AG09319 (cell line): Measurements from ENCODE around the gene DYNC2H1.

ENCODE experiments used
- DNase-seq: peaks from one replicate; pipeline ENCODE4 v3.0.0-alpha.2; 2010; ENCODE audit warnings: low read depth; ENCODE audit errors: extremely low read depth
- TF ChIP-seq, protein P1 (sequence below): IDR thresholded peaks from 2 replicates; pipeline ENCODE4 v1.5.1; 2011; ENCODE audit warnings: low read depth, mild to moderate bottlenecking, inconsistent platforms, low read length, moderate library complexity

DYNC2H1 gene

DNA sequence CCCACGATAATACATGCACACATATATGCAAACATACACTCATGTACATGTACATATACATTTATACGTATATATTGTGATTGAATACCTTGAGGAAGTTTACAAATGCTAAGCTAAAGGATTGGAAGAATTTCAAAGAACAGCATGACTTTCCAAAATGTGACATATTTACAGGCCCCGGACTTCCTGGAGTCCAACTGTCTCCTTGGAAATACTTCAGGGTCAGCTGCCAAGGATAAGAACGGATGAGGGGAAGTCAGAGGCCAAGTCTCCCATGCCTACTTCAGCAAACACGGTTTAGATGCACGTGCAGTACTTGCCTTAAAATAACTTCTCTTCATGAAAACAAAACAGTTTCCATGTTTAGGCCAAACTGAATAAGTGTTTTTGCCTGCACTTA is 213.6 kb downstream of the DYNC2H1 start:
- TF ChIP-seq, protein P1, sequence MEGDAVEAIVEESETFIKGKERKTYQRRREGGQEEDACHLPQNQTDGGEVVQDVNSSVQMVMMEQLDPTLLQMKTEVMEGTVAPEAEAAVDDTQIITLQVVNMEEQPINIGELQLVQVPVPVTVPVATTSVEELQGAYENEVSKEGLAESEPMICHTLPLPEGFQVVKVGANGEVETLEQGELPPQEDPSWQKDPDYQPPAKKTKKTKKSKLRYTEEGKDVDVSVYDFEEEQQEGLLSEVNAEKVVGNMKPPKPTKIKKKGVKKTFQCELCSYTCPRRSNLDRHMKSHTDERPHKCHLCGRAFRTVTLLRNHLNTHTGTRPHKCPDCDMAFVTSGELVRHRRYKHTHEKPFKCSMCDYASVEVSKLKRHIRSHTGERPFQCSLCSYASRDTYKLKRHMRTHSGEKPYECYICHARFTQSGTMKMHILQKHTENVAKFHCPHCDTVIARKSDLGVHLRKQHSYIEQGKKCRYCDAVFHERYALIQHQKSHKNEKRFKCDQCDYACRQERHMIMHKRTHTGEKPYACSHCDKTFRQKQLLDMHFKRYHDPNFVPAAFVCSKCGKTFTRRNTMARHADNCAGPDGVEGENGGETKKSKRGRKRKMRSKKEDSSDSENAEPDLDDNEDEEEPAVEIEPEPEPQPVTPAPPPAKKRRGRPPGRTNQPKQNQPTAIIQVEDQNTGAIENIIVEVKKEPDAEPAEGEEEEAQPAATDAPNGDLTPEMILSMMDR = no peak
- DNase-seq = no peak

DNA sequence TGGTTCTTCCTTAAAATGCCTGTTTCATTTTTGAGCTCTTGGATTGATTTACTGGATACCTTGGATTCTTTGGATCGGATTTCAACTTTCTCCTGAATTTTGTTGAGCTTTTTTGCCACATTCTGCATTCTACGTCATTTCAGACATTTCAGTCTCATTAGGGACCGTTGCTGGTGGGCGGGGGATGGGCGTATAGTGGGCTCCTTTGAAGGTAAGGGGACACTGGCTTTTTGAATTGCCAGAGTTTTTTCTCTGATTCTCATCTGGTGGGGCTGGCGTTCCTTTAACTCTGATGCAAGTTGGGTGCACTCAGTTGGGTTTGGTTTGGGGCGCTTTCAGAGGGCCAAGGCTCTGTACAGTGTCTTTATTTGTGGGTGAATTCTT is 216.5 kb downstream of the DYNC2H1 start:
- no peak for DNase-seq
- TF ChIP-seq, protein P1 = no peak

DNA sequence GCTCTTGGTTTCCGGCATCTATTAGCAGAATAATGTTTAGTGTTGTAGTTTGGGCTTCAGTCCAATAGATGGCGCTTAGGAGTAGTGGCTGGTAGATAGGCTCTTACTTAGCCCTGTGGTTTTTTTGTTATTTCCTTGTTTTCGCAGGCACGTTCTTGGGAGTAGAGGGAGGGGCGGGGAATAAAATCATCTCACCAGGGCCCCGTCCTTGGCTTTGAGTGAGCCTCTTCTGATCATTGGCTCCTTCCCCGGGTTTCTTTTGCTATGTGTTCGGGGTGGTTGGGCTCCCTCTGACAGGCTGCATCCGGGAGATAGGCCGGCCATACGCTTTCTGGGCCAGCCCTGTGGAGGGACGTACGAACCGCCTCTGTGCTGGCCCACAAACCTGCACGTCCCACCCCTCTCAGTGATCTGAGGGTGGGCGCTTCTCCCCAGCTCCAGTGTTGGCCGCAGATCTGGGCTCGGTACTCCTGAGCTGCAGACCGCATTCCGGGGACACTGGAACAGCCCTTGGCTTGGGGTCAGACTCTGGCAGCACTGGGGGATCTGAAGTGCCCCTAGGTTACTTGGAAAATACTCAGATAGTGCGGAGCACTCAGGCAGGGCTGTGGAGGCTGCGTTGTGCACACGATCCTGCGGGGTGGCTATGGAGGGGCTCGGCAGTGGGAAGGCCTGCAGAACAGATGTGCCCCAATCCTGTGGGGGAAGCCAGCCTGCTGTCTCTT is 217.0 kb downstream of the DYNC2H1 start:
- TF ChIP-seq, protein P1 = peak; percentile 84
- DNase-seq = peak; percentile 73

DNA sequence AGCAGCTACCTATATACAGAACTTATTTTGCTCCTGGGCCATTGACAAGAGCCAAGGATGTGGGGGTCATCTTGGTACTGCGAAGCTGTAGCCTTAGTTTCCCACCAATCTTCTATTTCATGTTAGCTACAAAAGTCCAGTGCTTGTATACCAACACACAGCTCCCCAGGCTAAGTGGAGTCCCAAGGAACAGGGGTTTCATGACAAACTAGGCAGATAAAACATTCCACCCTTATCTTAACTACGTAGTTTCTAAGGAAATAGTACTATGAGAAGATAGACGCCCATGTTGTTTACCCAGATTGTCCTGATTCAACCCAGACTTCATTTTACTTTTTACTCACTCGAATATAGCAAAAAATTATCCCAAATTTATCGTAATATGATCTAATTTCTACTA is 218.5 kb downstream of the DYNC2H1 start:
- DNase-seq = no peak
- TF ChIP-seq, protein P1 = no peak

DNA sequence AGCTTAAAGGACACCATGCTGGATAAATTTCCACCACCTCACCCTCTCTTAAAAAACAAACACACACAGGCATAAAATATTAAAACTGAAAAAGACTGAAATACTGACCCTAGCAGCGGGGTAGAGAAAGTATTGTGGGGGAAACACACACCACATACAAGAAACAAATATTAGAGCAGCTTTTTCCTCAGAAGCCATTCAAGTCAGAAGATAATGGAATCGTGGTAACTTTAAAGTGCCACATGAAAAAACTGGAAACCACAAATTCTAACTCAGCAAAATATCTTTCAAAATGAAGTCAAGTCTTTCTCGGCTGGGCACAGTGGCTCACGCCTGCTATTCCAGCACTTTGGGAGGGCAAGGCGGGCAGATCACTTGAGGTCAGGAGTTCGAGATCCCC is 223.2 kb downstream of the DYNC2H1 start:
- TF ChIP-seq, protein P1 = no peak
- no peak for DNase-seq

DNA sequence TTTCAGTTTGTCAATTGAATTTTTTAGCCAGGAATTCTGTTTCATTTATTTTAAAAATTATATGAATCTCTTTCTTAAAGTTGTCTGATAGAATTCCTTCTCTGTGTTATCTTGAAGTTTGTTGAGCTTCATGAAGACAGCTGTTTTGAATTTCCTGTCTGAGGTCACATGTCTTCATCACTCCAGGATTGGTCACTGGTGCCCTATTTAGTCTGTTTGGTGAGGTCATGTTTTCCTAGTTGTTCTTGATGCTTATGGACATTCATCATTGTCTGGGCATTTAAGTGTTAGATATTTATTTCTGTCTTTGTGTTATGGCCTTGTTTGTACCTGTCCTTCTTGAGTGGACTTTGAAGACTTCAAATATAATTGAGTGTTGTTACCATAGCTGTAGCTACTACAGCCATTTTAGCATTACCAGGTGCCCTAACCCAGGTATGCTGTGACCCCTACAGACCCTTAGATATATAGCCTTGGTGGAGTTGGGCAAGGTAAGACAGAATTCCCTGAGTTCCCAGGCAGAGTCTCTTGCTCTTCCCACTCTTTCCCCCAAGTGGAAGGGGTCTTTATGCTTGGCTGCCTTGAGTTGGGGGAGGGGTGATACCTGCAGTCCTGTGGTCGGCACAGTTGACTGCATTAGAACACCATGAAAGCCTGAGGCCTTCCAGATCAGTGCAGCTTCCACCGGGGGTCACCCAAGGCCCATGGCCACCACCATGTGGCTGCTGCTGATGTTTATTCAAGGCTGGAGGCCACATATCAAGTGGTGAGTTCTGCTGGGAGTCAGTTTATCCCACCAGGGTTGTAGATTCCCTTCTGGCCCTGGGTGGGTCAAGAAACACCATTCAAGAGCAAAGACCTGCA is 229.6 kb downstream of the DYNC2H1 start:
- TF ChIP-seq, protein P1 = peak; percentile 4
- no peak for DNase-seq

DNA sequence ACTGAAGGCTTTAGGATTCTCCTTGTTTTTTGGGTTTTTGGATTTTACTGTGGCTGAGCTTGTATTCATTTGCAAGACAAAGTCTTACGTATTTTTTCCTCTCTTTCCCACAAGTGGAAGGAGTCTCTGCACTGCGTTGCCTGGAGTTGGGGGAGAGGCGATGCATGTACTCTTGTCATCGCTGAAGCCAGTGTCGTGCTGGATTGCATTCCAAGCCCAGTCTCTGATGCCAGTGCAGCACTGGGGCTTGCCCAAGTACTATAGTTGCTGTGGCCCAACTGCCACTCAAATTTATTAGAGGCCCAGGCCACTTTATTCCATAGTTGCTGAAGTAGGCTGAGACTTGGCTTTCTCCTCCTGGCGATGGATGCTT is 230.2 kb downstream of the DYNC2H1 start:
- TF ChIP-seq, protein P1 = no peak
- DNase-seq = no peak
